Endothelial cell of umbilical vein (primary cell): ENCODE data around the gene GXYLT2.

Experiments used
- CTCF ChIP-seq, 2 donors: IDR thresholded peaks; 1 replicate in 1 of 2; 2 replicates in 1 of 2; pipeline ENCODE4 v1.5.1; 2011; ENCODE audit warnings: low read length in 2 of 2, mild to moderate bottlenecking in 2 of 2, moderate library complexity in 2 of 2, control low read depth in 1 of 2, inconsistent platforms in 1 of 2, low read depth in 1 of 2; ENCODE audit not compliant: insufficient read depth in 1 of 2; ENCODE audit errors: extremely low read depth in 1 of 2
- MAX ChIP-seq: IDR thresholded peaks from 2 replicates; pipeline ENCODE4 v1.6.1; 2011; ENCODE audit not compliant: insufficient read depth, insufficient read length
- MYC ChIP-seq: IDR thresholded peaks from one replicate; pipeline ENCODE4 v1.6.1; 2011; ENCODE audit warnings: mild to moderate bottlenecking, low read depth, low read length

DNA sequence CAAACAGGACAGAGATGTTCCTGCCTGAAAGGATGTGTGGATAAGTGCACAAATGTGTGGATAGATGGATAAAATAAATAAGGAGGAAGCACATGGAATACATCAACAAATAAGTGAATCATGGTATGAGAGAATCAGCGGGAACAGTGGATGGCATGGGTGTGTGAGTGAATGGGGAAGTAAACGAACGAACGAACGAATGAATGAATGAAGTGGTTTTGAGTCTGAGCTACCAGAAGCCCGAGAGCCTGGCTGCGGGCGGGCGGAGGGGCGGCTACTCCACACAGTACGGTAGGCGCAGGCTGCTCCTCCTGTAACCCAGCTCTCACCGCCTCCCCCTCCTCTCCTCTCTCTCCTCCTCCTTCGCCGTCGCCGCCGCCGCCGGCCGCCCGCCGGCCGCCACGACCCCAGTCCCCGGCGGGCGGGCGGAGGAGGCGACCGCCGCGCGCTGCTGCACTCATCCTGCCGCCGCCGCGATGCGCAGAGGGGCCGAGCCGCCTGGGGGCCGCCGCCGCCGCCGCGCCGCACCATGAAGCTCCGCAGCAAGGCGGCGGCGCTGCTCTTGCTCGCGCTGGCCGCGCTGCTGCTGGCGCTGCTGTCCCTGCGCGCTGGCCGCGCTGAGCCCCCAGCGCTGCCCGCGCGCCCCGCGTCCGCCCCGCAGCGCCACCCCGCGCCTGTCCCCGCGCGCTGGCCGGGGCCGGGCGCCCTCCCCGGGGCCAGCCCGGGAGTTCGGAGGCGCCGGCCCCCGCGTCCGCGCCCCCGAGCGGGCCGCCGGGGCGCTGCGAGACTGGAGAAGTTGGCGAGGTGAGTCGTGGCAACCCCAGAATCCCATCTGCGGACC, at the start of gene GXYLT2:
- TF ChIP-seq CTCF (IDR thresholded peaks at IDR 0.05; ENCODE audit: extremely low read depth in 1 of 2, insufficient read depth in 1 of 2, low read depth in 1 of 2, low read length in 2 of 2), result no peak
- TF ChIP-seq MAX, result no peak
- no peak for TF ChIP-seq MYC
